Measurements from ENCODE around the gene ACAA1.
A peak's percentile ranks its signal among the peaks of the same experiment; 100 is the strongest.
"Not testable (repeated sequence)": the region's sequence is repeated elsewhere in the genome, so short reads cannot be mapped to it uniquely, and the experiment has no call there.

The ACAA1 gene

DNA sequence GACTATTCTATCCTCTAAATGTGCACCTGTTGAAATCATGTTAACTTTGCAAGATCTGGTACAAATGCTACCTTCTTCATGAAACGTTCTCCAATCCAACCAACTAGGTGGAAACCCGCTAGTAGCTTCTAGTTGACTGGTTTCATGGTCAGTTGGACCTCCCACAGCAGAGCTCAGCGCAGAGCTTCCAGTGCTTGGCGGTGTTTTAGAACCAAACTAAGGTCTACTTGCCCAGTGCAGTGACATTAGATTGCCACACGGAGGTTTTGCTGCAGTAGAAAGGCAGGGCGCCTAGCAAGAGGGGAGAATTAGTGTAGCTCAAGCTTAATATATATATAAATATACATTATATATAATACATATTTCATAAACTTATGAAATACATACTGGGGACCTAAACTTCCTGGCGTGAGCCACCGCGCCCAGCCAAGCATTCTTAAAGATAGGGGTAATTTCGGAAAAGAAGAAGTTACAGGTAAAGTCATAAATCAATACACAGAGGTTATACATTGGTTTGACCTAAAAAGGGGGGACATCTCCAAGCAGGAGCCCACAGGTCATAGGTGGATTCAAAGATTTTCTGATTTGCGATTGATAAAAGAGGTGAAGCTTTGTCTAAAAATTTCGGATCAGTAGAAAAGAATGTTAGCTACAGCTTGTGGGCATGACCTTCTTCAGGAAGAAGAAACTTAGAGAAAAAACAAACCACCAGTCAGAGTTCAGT, 26.4 kb upstream of the ACAA1 start:
- Mint-ChIP-seq H3K9me3 (no peaks in the 10 kb centered on the region), H3K36me3 (ENCODE audit: low read depth) (peaks cover 22% of the 10 kb centered on the region), H3K27ac (peak overlapping the region; percentile 96), H3K27me3 (no peaks in the 10 kb centered on the region), H3K4me1 (ENCODE audit: low read depth) (peaks cover 43% of the 10 kb centered on the region), H3K4me3 (no peak overlapping the region)
- intact Hi-C loops (cut with micrococcal nuclease) = no loop called here

DNA sequence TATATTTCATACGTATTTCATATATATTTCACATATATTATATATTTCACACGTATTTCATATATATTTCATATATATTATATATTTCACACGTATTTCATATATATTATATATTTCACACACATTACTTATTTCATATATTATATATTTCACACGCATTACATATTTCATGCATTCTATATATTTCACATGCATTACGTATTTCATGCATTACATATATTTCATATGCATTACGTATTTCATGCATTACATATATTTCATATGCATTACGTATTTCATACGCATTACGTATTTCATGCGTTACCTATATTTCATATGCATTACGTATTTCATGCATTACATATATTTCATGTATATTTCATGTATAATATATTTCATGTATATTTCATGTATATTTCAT, 23.8 kb upstream of the ACAA1 start:
- H3K4me3 Mint-ChIP-seq; H3K27me3 Mint-ChIP-seq; H3K36me3 Mint-ChIP-seq (ENCODE audit: low read depth); H3K9me3 Mint-ChIP-seq; intact Hi-C loops (cut with micrococcal nuclease); H3K27ac Mint-ChIP-seq: not testable (repeated sequence)
- H3K4me1 Mint-ChIP-seq (ENCODE audit: low read depth) = peaks cover 19% of the 10 kb centered on the region

DNA sequence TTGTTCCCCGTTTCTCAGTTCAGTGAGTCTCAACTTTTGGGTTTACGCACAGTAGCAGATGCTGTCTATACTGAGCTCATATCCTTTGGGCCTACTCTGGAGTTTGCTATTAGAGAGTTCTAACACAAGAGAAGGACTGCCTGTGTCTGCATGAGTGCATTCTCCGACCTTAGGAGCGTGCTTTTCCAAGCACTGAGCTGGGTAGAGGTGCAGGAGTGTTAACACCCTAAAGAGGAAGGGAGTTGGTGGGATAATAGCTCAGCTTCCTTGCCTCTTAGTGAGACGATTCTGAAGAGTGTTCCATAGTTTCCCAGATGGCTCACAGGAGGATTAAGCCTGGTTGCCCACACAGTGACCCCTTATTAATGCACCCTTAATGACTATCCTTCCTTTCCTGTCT, 21.5 kb upstream of the ACAA1 start:
- Mint-ChIP-seq H3K4me1 (ENCODE audit: low read depth) (peaks cover 23% of the 10 kb centered on the region), H3K4me3 (no peak overlapping the region), H3K36me3 (ENCODE audit: low read depth) (no peaks in the 10 kb centered on the region), H3K9me3 (no peaks in the 10 kb centered on the region), H3K27ac (peak overlapping the region; percentile 27), H3K27me3 (no peaks in the 10 kb centered on the region)
- intact Hi-C loops (cut with micrococcal nuclease) = no loop called here

DNA sequence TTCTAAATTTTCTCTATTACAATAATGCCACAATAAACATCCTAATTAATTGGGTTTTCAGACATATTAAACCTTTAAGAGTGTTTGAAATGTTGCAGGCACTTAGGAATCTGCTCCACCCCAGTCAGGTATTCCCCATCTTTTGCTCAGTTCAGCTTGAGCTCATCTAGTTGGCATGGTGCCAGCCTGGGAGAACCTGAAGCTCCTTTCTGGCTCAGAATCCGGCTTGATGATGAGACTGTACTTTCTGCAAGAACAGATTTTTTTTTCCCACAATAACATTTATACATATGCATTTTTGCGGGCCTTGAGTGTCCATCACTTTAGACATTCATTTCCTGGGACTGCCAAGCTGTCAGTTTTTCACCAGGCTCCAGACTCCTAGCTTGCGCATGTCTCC, 20.7 kb upstream of the ACAA1 start:
- H3K27ac Mint-ChIP-seq = no peak overlapping the region

DNA sequence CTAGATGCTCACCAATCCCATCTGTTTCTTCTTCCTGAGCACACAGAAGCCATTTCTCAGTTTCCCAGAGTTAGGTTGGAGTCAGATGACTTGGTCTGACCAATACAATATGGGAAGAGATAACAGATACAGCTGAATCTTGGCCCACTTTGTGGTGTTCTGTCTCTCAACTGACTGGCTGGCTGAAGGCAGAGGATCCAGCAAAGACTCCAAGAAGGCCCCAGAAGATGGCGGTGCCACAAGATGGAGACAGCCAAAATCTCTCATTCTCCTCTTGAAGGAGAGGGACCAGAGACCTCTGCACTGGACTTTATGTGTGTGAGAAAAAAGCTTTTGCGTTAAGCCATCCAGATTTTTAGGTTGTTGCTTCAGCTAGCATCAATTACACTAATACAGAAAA, 20.2 kb upstream of the ACAA1 start:
- H3K4me1 Mint-ChIP-seq (ENCODE audit: low read depth) = peaks cover 35% of the 10 kb centered on the region
- intact Hi-C loops (cut with micrococcal nuclease) = no loop called here

More for the DNA sequence above, 20.7 kb upstream of the ACAA1 start:
- Mint-ChIP-seq H3K9me3 (no peaks in the 10 kb centered on the region), H3K4me1 (ENCODE audit: low read depth) (peaks cover 32% of the 10 kb centered on the region), H3K4me3 (no peak overlapping the region), H3K27me3 (no peaks in the 10 kb centered on the region), H3K36me3 (ENCODE audit: low read depth) (no peaks in the 10 kb centered on the region)
- intact Hi-C loops (cut with micrococcal nuclease) = no loop called here

DNA sequence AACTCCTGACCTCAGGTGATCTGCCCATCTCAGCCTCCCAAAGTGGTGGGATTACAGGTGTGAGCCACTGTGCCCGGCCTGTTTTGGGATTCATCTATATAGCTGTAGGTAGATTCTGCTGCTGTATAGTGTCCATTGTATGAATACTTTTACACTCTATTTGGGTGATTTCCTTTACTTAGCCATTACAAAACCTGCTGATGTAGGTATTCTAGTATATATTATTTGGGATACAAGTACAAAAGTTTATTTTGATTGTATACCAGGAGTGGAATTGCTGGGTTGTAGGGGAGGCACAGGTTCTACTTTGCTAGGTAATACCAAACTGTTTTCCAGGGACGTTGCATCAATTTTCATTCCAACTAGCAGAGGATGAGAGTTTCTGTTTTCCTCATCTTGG, 18.9 kb upstream of the ACAA1 start:
- no peak overlapping the region for H3K27ac Mint-ChIP-seq
- no peaks in the 10 kb centered on the region for H3K36me3 Mint-ChIP-seq (ENCODE audit: low read depth)
- H3K4me1 Mint-ChIP-seq (ENCODE audit: low read depth) = peaks cover 48% of the 10 kb centered on the region
- no peaks in the 10 kb centered on the region for H3K27me3 Mint-ChIP-seq
- H3K9me3 Mint-ChIP-seq = no peaks in the 10 kb centered on the region
- intact Hi-C loops (cut with micrococcal nuclease) = no loop called here
- H3K4me3 Mint-ChIP-seq = no peak overlapping the region

More for the DNA sequence above, 20.2 kb upstream of the ACAA1 start:
- no peaks in the 10 kb centered on the region for H3K36me3 Mint-ChIP-seq (ENCODE audit: low read depth)
- no peak overlapping the region for H3K4me3 Mint-ChIP-seq
- no peak overlapping the region for H3K27ac Mint-ChIP-seq
- no peaks in the 10 kb centered on the region for H3K27me3 Mint-ChIP-seq
- H3K9me3 Mint-ChIP-seq = no peaks in the 10 kb centered on the region

DNA sequence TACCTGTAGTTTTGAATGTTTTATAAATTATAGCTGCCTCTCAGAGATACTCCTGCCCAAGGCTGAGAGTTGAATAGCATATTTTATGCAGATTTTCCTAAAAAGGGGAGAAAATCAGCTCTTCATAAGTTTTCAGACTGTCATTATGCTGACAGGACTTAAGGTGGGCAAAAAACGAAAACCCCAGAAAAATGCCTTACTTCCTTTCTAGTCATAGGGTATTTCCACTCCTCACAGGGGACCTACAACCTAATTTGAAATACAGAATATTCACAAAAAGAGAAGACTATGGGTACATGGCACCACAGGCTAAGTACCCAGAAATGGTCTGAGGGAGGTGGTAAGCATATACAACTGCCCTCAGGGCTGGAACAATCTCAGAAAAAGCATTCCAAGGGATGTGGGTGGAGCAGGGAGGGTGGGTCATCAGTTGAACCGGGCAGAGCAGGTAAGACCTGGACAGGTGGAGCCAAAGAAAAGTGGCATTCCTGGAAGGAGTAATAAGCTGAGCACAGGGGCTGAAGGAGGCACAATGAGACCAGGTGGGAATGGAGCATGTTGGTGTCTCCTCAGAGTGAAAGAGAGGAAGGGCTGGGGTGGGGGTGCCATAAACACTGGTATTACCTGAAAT, 17.8 kb upstream of the ACAA1 start:
- no peak overlapping the region for H3K27ac Mint-ChIP-seq

DNA sequence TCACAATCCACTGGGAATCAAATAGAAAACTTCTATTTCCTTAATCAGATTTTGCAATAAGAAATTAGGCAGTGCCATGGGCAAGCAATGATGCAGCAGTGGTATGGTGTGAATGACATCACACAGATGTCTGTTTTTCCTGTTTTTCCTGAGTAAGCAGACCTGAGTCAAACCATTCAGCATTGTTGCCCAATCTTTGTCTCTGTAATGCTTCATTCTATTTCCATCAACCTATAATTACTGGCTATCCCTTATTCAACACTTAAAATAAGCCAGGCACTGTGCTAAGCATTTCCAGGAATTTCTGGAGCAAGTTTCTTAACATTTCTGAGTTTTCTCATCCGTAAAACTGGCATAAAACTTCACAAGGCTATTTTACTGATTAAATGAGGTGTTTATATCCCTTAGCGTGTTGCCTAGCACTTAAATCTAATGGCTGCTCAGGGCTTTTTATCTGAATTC, 17.1 kb upstream of the ACAA1 start:
- H3K36me3 Mint-ChIP-seq (ENCODE audit: low read depth) = no peaks in the 10 kb centered on the region
- no peaks in the 10 kb centered on the region for H3K27me3 Mint-ChIP-seq
- H3K4me1 Mint-ChIP-seq (ENCODE audit: low read depth) = peaks cover 58% of the 10 kb centered on the region
- no peak overlapping the region for H3K27ac Mint-ChIP-seq
- H3K4me3 Mint-ChIP-seq = no peak overlapping the region
- intact Hi-C loops (cut with micrococcal nuclease) = no loop called here
- H3K9me3 Mint-ChIP-seq = no peaks in the 10 kb centered on the region

More for the DNA sequence above, 17.8 kb upstream of the ACAA1 start:
- no peaks in the 10 kb centered on the region for H3K36me3 Mint-ChIP-seq (ENCODE audit: low read depth)
- no peaks in the 10 kb centered on the region for H3K27me3 Mint-ChIP-seq
- intact Hi-C loops (cut with micrococcal nuclease) = no loop called here
- H3K4me1 Mint-ChIP-seq (ENCODE audit: low read depth) = peaks cover 53% of the 10 kb centered on the region
- H3K4me3 Mint-ChIP-seq = no peak overlapping the region
- H3K9me3 Mint-ChIP-seq = no peaks in the 10 kb centered on the region

DNA sequence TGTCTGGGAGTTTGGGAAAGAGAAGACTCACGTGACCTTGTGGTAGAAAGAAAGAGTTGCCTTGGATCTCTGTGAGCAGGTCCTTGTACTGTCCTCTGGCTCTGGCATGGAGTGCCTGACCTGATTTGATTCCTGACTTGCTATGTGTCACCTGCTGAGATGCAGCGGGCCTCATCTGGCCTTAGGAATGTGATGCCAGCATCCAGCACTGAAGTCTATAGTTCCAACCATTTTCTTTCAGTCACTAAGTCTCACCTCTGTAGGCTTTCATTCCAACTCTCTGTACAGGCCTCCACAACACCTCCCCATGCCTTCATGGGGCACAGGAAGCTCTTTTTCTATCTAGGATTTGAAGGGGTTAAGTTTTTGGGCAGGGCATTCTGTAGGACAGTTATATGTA, 16.3 kb upstream of the ACAA1 start:
- H3K9me3 Mint-ChIP-seq = no peaks in the 10 kb centered on the region
- H3K27me3 Mint-ChIP-seq = no peaks in the 10 kb centered on the region
- intact Hi-C loops (cut with micrococcal nuclease) = no loop called here
- peaks cover 51% of the 10 kb centered on the region for H3K4me1 Mint-ChIP-seq (ENCODE audit: low read depth)
- no peaks in the 10 kb centered on the region for H3K36me3 Mint-ChIP-seq (ENCODE audit: low read depth)
- peak overlapping the region; percentile 57 for H3K27ac Mint-ChIP-seq
- no peak overlapping the region for H3K4me3 Mint-ChIP-seq

DNA sequence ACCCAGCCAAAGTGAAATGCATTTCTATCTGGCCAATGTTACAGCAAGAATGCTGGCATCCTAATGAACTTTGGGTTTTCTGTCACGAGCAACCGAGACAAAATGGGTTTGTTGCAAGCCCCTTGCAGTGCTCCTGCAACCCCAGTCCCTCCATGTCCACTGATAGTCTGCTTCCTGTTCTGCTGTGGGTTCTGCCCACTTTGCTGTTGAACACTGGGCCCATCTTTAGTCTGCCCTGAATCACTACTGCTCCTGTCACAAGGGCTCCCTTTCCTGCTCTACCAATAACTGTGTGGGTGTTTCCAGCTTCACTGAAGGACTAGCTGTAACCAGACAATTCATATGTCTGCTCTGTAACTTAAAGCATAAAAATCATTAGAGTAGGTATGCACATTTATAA, 15.7 kb upstream of the ACAA1 start:
- Mint-ChIP-seq H3K4me3 (no peak overlapping the region), H3K36me3 (ENCODE audit: low read depth) (no peaks in the 10 kb centered on the region), H3K9me3 (no peaks in the 10 kb centered on the region), H3K4me1 (ENCODE audit: low read depth) (peaks cover 57% of the 10 kb centered on the region), H3K27me3 (no peaks in the 10 kb centered on the region), H3K27ac (peak overlapping the region; percentile 57)
- intact Hi-C loops (cut with micrococcal nuclease) = loop anchor here (1.0 kb wide), 1 partner anchor 12 kb away; no protein-coding TSS in a partner anchor

DNA sequence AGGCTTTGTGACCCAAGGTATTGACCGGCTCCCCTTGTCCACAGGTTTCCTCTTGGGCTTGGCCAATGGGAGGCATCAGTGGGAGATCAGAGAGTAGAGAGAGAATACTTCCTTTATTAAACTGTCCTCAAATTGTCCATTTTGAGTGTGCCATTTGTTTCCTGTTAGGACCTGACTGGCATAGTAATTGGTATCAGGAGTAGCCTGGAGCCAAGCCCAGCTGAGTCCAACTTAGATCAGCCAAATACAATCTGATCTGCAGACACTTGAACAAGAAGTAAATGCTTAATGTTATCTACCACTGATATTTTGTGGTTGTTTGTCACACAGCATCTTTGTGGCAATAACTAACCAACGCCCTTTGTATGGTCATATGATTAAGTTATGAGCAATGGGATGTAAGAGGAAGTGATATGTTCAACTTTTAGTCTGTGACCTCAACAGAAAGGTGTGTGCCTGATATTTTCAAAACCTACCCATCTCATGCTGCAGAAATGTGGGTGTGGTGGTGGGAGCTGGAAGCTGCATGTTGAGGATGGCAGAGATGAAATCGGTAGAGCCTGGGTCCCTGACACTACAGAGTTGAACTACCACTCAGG, 14.8 kb upstream of the ACAA1 start:
- Mint-ChIP-seq H3K9me3 (no peaks in the 10 kb centered on the region), H3K4me3 (no peak overlapping the region), H3K36me3 (ENCODE audit: low read depth) (no peaks in the 10 kb centered on the region), H3K27ac (peak overlapping the region; percentile 79), H3K27me3 (no peaks in the 10 kb centered on the region), H3K4me1 (ENCODE audit: low read depth) (peaks cover 65% of the 10 kb centered on the region)
- intact Hi-C loops (cut with micrococcal nuclease) = loop anchor here (1.0 kb wide), 1 partner anchor 13 kb away; no protein-coding TSS in a partner anchor

DNA sequence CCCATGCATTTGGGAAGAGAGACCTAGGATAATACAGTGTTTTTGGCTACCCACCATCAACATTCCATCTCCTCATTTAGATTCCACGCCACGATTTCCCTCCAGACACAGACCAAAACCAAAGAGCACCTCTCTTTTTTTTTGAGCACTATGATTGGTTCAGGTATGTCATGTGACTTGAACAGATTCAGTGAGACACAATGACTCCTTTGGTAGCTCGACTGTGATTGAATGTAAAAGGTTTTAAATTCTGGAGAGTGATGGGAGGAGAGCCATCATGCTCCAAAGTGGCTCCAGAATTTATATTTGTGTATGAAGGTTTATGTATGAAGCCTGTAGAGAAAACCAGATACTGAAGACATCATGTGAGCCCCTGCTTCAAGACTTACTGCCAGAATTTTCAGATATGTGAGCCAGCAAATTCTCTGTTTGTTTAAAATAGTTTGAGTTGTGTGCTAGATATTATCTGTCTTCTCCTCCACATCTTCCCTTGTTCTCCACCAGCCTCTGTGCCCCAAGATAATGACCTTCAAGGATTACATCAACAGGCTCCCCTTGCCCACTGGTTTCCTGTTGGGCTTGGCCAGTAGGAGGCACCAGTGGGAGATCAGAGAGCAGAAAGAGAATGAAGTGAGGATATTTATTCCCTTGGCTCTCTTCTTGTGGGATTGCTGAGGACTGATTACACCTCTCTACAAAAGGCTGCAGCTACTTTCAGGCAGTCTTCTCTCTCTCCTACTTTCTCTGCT, 14.0 kb upstream of the ACAA1 start:
- peak overlapping the region; percentile 79 for H3K27ac Mint-ChIP-seq
- H3K27me3 Mint-ChIP-seq = no peaks in the 10 kb centered on the region
- H3K9me3 Mint-ChIP-seq = no peaks in the 10 kb centered on the region
- H3K4me1 Mint-ChIP-seq (ENCODE audit: low read depth) = peaks cover 73% of the 10 kb centered on the region
- intact Hi-C loops (cut with micrococcal nuclease) = no loop called here
- no peak overlapping the region for H3K4me3 Mint-ChIP-seq
- no peaks in the 10 kb centered on the region for H3K36me3 Mint-ChIP-seq (ENCODE audit: low read depth)

DNA sequence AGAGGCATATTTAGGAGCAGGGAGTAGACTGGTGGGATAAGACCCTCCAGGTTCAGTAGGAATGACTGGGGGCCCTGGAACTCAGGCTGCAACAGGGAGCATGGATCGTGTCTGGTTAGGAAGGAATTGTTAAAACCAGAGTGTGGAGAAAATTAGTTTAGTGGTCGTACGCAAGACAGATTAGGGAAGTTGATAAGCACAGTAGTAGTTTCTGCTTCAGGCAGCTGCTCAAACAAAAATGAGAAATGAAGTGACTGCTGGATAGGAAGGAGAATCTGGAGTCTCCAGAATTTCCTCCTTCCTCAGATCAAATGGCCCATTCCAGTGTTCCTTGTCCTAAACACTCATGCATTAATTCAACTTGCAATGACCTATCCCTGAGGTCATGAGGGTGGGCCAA, 12.8 kb upstream of the ACAA1 start:
- no peaks in the 10 kb centered on the region for H3K9me3 Mint-ChIP-seq

More for the DNA sequence above, 12.8 kb upstream of the ACAA1 start:
- H3K27ac Mint-ChIP-seq = peak overlapping the region; percentile 82
- no peaks in the 10 kb centered on the region for H3K27me3 Mint-ChIP-seq
- intact Hi-C loops (cut with micrococcal nuclease) = no loop called here
- H3K4me3 Mint-ChIP-seq = peak overlapping the region; percentile 37
- no peaks in the 10 kb centered on the region for H3K36me3 Mint-ChIP-seq (ENCODE audit: low read depth)
- H3K4me1 Mint-ChIP-seq (ENCODE audit: low read depth) = peaks cover 68% of the 10 kb centered on the region

Data from dendritic cell treated with granulocyte-macrophage colony-stimulating factor and Interleukin-4, amounts not matched to agents 40 ng/mL and 50 ng/mL, for 4 days (primary cell).